ENCODE measurements around the gene HS3ST1. TPM values are rescaled to one million over a fixed set of nuclear protein-coding genes. Genes with fewer than 3 reads are reported as not detected.

Gene HS3ST1
- total RNA-seq, 2 experiments from 2014 or later, result not detected

GRCh38 chr4:11436084-11436483 lies 7.4 kb upstream of the HS3ST1 start:
- H3K4me1 Mint-ChIP-seq (ENCODE audit: low read depth), result no peaks in the 10 kb centered on the region
- DNase-seq (no peak), ATAC-seq (no peak)
- H3K27me3 Mint-ChIP-seq, result peaks cover 8% of the 10 kb centered on the region
- no peaks in the 10 kb centered on the region for H3K9me3 Mint-ChIP-seq
- ChIA-PET CTCF (interaction anchor here (1.1 to 1.4 kb wide), 3 partner anchors 9 to 31 kb away, joined by 3 to 4 read pairs (median 3); no protein-coding TSS in a partner anchor), POLR2A (no interaction called here)
- H3K27ac Mint-ChIP-seq, result no peak overlapping the region
- no peak overlapping the region for H3K4me3 Mint-ChIP-seq
- H3K36me3 Mint-ChIP-seq (ENCODE audit: low read depth), result no peaks in the 10 kb centered on the region
- intact Hi-C loops (cut with micrococcal nuclease), result no loop called here
- no peak for TF ChIP-seq CTCF (IDR thresholded peaks at IDR 0.05)

- Mint-ChIP-seq H3K4me1 (ENCODE audit: low read depth) (no peaks in the 10 kb centered on the region), H3K27me3 (peaks cover 9% of the 10 kb centered on the region), H3K27ac (no peak overlapping the region), H3K9me3 (no peaks in the 10 kb centered on the region), H3K4me3 (no peak overlapping the region), H3K36me3 (ENCODE audit: low read depth) (no peaks in the 10 kb centered on the region)
- DNase-seq, result no peak
- CTCF ChIA-PET, result interaction anchor here (1.1 to 1.4 kb wide), 4 partner anchors 9 to 31 kb away, joined by 3 to 4 read pairs (median 3); no protein-coding TSS in a partner anchor
- POLR2A ChIA-PET, result no interaction called here
- TF ChIP-seq CTCF (IDR thresholded peaks at IDR 0.05), result no peak
- intact Hi-C loops (cut with micrococcal nuclease), result no loop called here
- no peak for ATAC-seq
Measured at GRCh38 chr4:11435557-11435956, 6.9 kb upstream of the HS3ST1 start.

- TF ChIP-seq CTCF (IDR thresholded peaks at IDR 0.05), result no peak
- intact Hi-C loops (cut with micrococcal nuclease), result no loop called here
- CTCF ChIA-PET, result interaction anchor here (0.6 kb wide), 1 partner anchor 92 kb away, joined by 3 read pairs; no protein-coding TSS in a partner anchor
- H3K27me3 Mint-ChIP-seq, result peaks cover 38% of the 10 kb centered on the region
- no peak overlapping the region for H3K4me3 Mint-ChIP-seq
- H3K36me3 Mint-ChIP-seq (ENCODE audit: low read depth), result no peaks in the 10 kb centered on the region
- ATAC-seq, result no peak
- POLR2A ChIA-PET, result no interaction called here
- no peaks in the 10 kb centered on the region for H3K9me3 Mint-ChIP-seq
- H3K27ac Mint-ChIP-seq, result no peak overlapping the region
- H3K4me1 Mint-ChIP-seq (ENCODE audit: low read depth), result peaks cover 12% of the 10 kb centered on the region
- no peak for DNase-seq
Measured at GRCh38 chr4:11431111-11431510, 2.4 kb upstream of the HS3ST1 start.

- H3K4me3 Mint-ChIP-seq, result no peak overlapping the region
- H3K9me3 Mint-ChIP-seq, result no peaks in the 10 kb centered on the region
- ATAC-seq (no peak), DNase-seq (no peak)
- ChIA-PET POLR2A (no interaction called here), CTCF (interaction anchor here (0.6 kb wide), 1 partner anchor 91 kb away, joined by 3 read pairs; no protein-coding TSS in a partner anchor)
- no peaks in the 10 kb centered on the region for H3K36me3 Mint-ChIP-seq (ENCODE audit: low read depth)
- intact Hi-C loops (cut with micrococcal nuclease), result no loop called here
- H3K27me3 Mint-ChIP-seq, result peaks cover 40% of the 10 kb centered on the region
- peaks cover 12% of the 10 kb centered on the region for H3K4me1 Mint-ChIP-seq (ENCODE audit: low read depth)
- H3K27ac Mint-ChIP-seq, result no peak overlapping the region
- TF ChIP-seq CTCF (IDR thresholded peaks at IDR 0.05), result no peak
Measured at GRCh38 chr4:11430536-11430935, 1.8 kb upstream of the HS3ST1 start.

GRCh38 chr4:11429699-11430045 lies 978 bp upstream of the HS3ST1 start:
- DNase-seq (no peak), ATAC-seq (no peak)
- no peaks in the 10 kb centered on the region for H3K9me3 Mint-ChIP-seq
- H3K27me3 Mint-ChIP-seq, result peaks cover 40% of the 10 kb centered on the region
- intact Hi-C loops (cut with micrococcal nuclease), result loop anchor here (5.0 kb wide), 1 partner anchor 847 kb away; no protein-coding TSS in a partner anchor
- H3K36me3 Mint-ChIP-seq (ENCODE audit: low read depth), result no peaks in the 10 kb centered on the region
- TF ChIP-seq CTCF (IDR thresholded peaks at IDR 0.05), result no peak
- peaks cover 12% of the 10 kb centered on the region for H3K4me1 Mint-ChIP-seq (ENCODE audit: low read depth)
- H3K4me3 Mint-ChIP-seq, result peak overlapping the region; percentile 32
- POLR2A ChIA-PET, result no interaction called here
- no peak overlapping the region for H3K27ac Mint-ChIP-seq
- CTCF ChIA-PET, result no interaction called here

Measured in activated CD8-positive, alpha-beta T cell treated with anti-CD3 and anti-CD28 coated beads for 36 hours (primary cell).